Stimulated activated CD8-positive, alpha-beta memory T cell treated with anti-CD3 and anti-CD28 coated beads, Interleukin-4, amount 100 ng/mL, for 24 hours (primary cell): Measurements from ENCODE around the gene KCTD17.

Experiments used
- DNase-seq: peaks from one replicate; pipeline ENCODE4 v3.0.0-alpha.2; 2020; ENCODE audit warnings: low read depth

Gene KCTD17

GRCh38 chr22:37020192-37020479, 31.4 kb upstream of the KCTD17 start:
- DNase-seq: no peak

GRCh38 chr22:37021041-37021440, 30.5 kb upstream of the KCTD17 start:
- DNase-seq: no peak

GRCh38 chr22:37021710-37022482, 29.6 kb upstream of the KCTD17 start:
- DNase-seq: peak; percentile 26

- DNase-seq: no peak
These were observed 28.8 kb upstream of the KCTD17 start for GRCh38 chr22:37022483-37023337.

GRCh38 chr22:37023743-37024338, 27.7 kb upstream of the KCTD17 start:
- no peak for DNase-seq

GRCh38 chr22:37024339-37025157, 27.0 kb upstream of the KCTD17 start:
- DNase-seq: no peak

- DNase-seq: no peak
These were observed 26.0 kb upstream of the KCTD17 start for GRCh38 chr22:37025500-37026070.

GRCh38 chr22:37026325-37026724, 25.2 kb upstream of the KCTD17 start:
- DNase-seq: no peak

- no peak for DNase-seq
These were observed 24.0 kb upstream of the KCTD17 start for GRCh38 chr22:37027556-37027955.

GRCh38 chr22:37028692-37029674, 22.6 kb upstream of the KCTD17 start:
- no peak for DNase-seq

GRCh38 chr22:37030560-37031281, 20.8 kb upstream of the KCTD17 start:
- DNase-seq: no peak

GRCh38 chr22:37032134-37032534, 19.4 kb upstream of the KCTD17 start:
- no peak for DNase-seq

GRCh38 chr22:37032535-37033460, 18.7 kb upstream of the KCTD17 start:
- no peak for DNase-seq

GRCh38 chr22:37033605-37034430, 17.7 kb upstream of the KCTD17 start:
- no peak for DNase-seq

- DNase-seq: no peak
These were observed 14.7 kb upstream of the KCTD17 start for GRCh38 chr22:37036655-37037377.

- DNase-seq: no peak
These were observed 13.9 kb upstream of the KCTD17 start for GRCh38 chr22:37037669-37038068.

- DNase-seq: no peak
These were observed 12.1 kb upstream of the KCTD17 start for GRCh38 chr22:37039466-37039865.
